ENCODE measurements around the gene MTHFSD. TPM values are rescaled to one million over a fixed set of nuclear protein-coding genes. Genes with fewer than 3 reads are reported as not detected.
A peak's percentile ranks its signal among the peaks of the same experiment; 100 is the strongest.

MTHFSD gene
- total and polyA plus RNA-seq, 2 of the 8 experiments (the other 6 are each of a cell fraction or from before 2014, with no cell fraction given), result 7.1 to 9.8 TPM

- Histone ChIP-seq H3K4ac (replicated peaks; ENCODE audit: insufficient read length, low read depth, low read length) (peak overlapping the region; percentile 2), H3K79me2 (ENCODE audit: control insufficient read depth in 1 of 2, insufficient read depth in 2 of 2, low read length in 2 of 2) (no peaks in the 10 kb centered on the region), H3K4me1 (replicated peaks in 1 of 4; ENCODE audit: control insufficient read depth in 3 of 4, insufficient read depth in 4 of 4, low read length in 3 of 4) (peaks cover 14 to 61% (median 34%) of the 10 kb centered on the region in 4 experiments), H3K27ac (ENCODE audit: low read depth, low read length) (no peak overlapping the region), H3K23ac (ENCODE audit: insufficient read length) (no peak overlapping the region), H3K79me1 (ENCODE audit: low read depth, low read length) (no peaks in the 10 kb centered on the region), H4K8ac (ENCODE audit: extremely low read depth, insufficient read depth, low read length) (no peak overlapping the region), H3K9ac (replicated peaks in 1 of 4; ENCODE audit: extremely low read depth in 1 of 4, low read depth in 3 of 4, low read length in 3 of 4) (no peak overlapping the region), H2BK15ac (ENCODE audit: low read length) (no peak overlapping the region), H3K18ac (ENCODE audit: extremely low read depth, low read length) (peak overlapping the region; percentile 15), H2BK12ac (ENCODE audit: low read depth, low read length) (no peak overlapping the region; the same call in 1 of the 2 replicates), H3K56ac (replicated peaks; ENCODE audit: insufficient read length, low read depth, low read length) (peak overlapping the region; percentile 12), H4K5ac (ENCODE audit: insufficient read length, low read depth, low read length) (no peak overlapping the region), H2BK20ac (ENCODE audit: low read length) (no peak overlapping the region), H4K20me1 (replicated peaks in 1 of 2; ENCODE audit: control insufficient read depth in 1 of 2, insufficient read depth in 2 of 2, low read length in 2 of 2) (peaks cover 15 to 20% of the 10 kb centered on the region in 2 experiments), H2AFZ (ENCODE audit: low read length) (no peak overlapping the region), H4K91ac (replicated peaks; ENCODE audit: insufficient read length, low read length) (peak overlapping the region; percentile 36), H3K36me3 (ENCODE audit: control insufficient read depth in 2 of 4, insufficient read depth in 4 of 4, low read length in 3 of 4) (peaks cover 0 to 10% (median 0%) of the 10 kb centered on the region in 4 experiments; a peak in 1 of 8 replicates), H2BK120ac (replicated peaks; ENCODE audit: low read depth, low read length) (no peak overlapping the region), H2AK5ac (ENCODE audit: low read depth, low read length) (peak overlapping the region; percentile 68; the same call in 1 of the 2 replicates), H3K9me3 (ENCODE audit: insufficient read depth in 2 of 2, low read depth in 1 of 2, low read length in 1 of 2) (no peaks in the 10 kb centered on the region), H3K14ac (ENCODE audit: insufficient read length) (no peak overlapping the region), H3K4me3 (ENCODE audit: extremely low read depth in 1 of 4, insufficient read depth in 2 of 4, low read depth in 3 of 4, low read length in 4 of 4) (peak overlapping the region; percentile 15 to 66 (median 32); a peak in 6 of 8 replicates), H3K23me2 (ENCODE audit: low read depth, low read length) (peaks cover 11% of the 10 kb centered on the region; the same call in 1 of the 2 replicates), H3K27me3 (replicated peaks in 1 of 4; ENCODE audit: control insufficient read depth in 3 of 4, extremely low read depth in 1 of 4, insufficient read depth in 3 of 4, low read length in 3 of 4) (peaks cover 90 to 100% (median 97%) of the 10 kb centered on the region in 4 experiments), H2BK5ac (ENCODE audit: low read depth, low read length) (no peak overlapping the region; the same call in 1 of the 2 replicates), H3K4me2 (ENCODE audit: insufficient read depth in 1 of 2, low read depth in 2 of 2, low read length in 2 of 2) (peak overlapping the region; percentile 83 to 95)
- TF ChIP-seq MAFK (IDR thresholded peaks at IDR 0.05; ENCODE audit: low read depth, low read length) (no peak), EZH2 (IDR thresholded peaks at IDR 0.05; ENCODE audit: low read depth, low read length, severe bottlenecking) (peak; percentile 61), TAF1 (IDR thresholded peaks at IDR 0.05; ENCODE audit: low read depth, low read length) (no peak), KDM4A (IDR thresholded peaks at IDR 0.05; ENCODE audit: low read depth, low read length, severe bottlenecking) (peak; percentile 0), SRF (IDR thresholded peaks at IDR 0.05; ENCODE audit: low read depth, low read length) (no peak), SUZ12 (IDR thresholded peaks at IDR 0.05; ENCODE audit: low read length) (peak; percentile 74), JUND (IDR thresholded peaks at IDR 0.05; ENCODE audit: low read length) (no peak), CBX5 (IDR thresholded peaks at IDR 0.05; ENCODE audit: low read depth, low read length) (no peak), SIX5 (IDR thresholded peaks at IDR 0.05; ENCODE audit: low read depth, low read length) (no peak), BACH1 (IDR thresholded peaks at IDR 0.05; ENCODE audit: low read length) (no peak), SP1 (IDR thresholded peaks at IDR 0.05; ENCODE audit: low read depth, low read length) (no peak), CTBP2 (IDR thresholded peaks at IDR 0.05; ENCODE audit: borderline replicate concordance, insufficient read depth, insufficient read length, low read length) (no peak)
- DNase-seq (ENCODE audit: low read depth in 1 of 2, low spot score in 2 of 2) (no peak), FAIRE-seq (no peak)
- POLR2A ChIA-PET (ENCODE audit: partially characterized antibody), result interaction anchor here (1.5 kb wide), 1 partner anchor 61 kb away, joined by 3 read pairs; no protein-coding TSS in a partner anchor
- WGBS, 2 experiments (ENCODE audit: extremely low coverage in 1 of 2, insufficient coverage in 1 of 2, insufficient read length in 1 of 2, insufficient replicate concordance in 2 of 2, low coverage in 1 of 2, low lambda C conversion rate in 2 of 2, missing lambda C conversion rate in 1 of 2), result 23% methylated on average over 17 of the region's 17 CpGs; no CpG with 5 or more reads in 1 of the 2 experiments
- CTCF ChIA-PET (ENCODE audit: partially characterized antibody), result interaction anchor here (0.9 to 3.1 kb wide), 12 partner anchors 10 to 598 kb away, joined by 3 to 18 read pairs (median 4); no protein-coding TSS in a partner anchor
Observed at GRCh38 chr16:86575095-86575685, 20.2 kb upstream of the MTHFSD start.

All from H1 (cell line).